H1 (cell line): Measurements from ENCODE around the gene DSP. TPM values are rescaled to one million over a fixed set of nuclear protein-coding genes. Genes with fewer than 3 reads are reported as not detected.
A peak's percentile ranks its signal among the peaks of the same experiment; 100 is the strongest.

ENCODE experiments used
- CTCF ChIA-PET: fragments of 300-600 bp; sonication (Branson Sonifier 250); formaldehyde crosslinking; loops from one replicate; lab custom pipeline; 2021; ENCODE audit not compliant: partially characterized antibody; lab: Charles Lee
- POLR2A ChIA-PET: fragments of 300-600 bp; sonication (Branson Sonifier 250); formaldehyde crosslinking; loops from one replicate; lab custom pipeline; 2021; ENCODE audit warnings: inconsistent platforms; ENCODE audit not compliant: partially characterized antibody; lab: Charles Lee
- DNase-seq, 2 experiments: peaks; one replicate each; pipeline versions ENCODE4 v3.0.0 to v3.0.0-alpha.2; 2010 to 2022; ENCODE audit warnings: low spot score in 2 of 2, low read depth in 1 of 2, mixed read lengths in 1 of 2
- FAIRE-seq: peaks from 2 replicates; lab custom pipeline; 2011; peaks lifted over from hg19 to GRCh38; lab: Jason Lieb, UNC
- H2AFZ ChIP-seq: 2 replicates; pipeline ENCODE4 v1.8.1; 2012; ENCODE audit warnings: low read length, inconsistent platforms
- H2AK5ac ChIP-seq: 2 replicates; pipeline ENCODE4 v1.6.1; 2013; ENCODE audit warnings: low read depth, low read length
- H2BK120ac ChIP-seq: replicated peaks from 2 replicates; pipeline ENCODE3; 2013; ENCODE audit warnings: low read depth, low read length, inconsistent platforms
- H2BK12ac ChIP-seq: 2 replicates; pipeline ENCODE4 v1.6.1; 2013; ENCODE audit warnings: low read depth, low read length
- H2BK15ac ChIP-seq: 2 replicates; pipeline ENCODE4 v1.6.1; 2013; ENCODE audit warnings: low read length
- H2BK20ac ChIP-seq: 2 replicates; pipeline ENCODE4 v1.6.1; 2013; ENCODE audit warnings: low read length
- H2BK5ac ChIP-seq: 2 replicates; pipeline ENCODE4 v1.6.1; 2013; ENCODE audit warnings: low read depth, low read length
- H3K14ac ChIP-seq: 2 replicates; pipeline ENCODE4 v1.6.1; 2013; ENCODE audit warnings: inconsistent platforms; ENCODE audit not compliant: insufficient read length
- H3K18ac ChIP-seq: 2 replicates; pipeline ENCODE4 v1.6.1; 2013; ENCODE audit warnings: low read length; ENCODE audit errors: extremely low read depth
- H3K23ac ChIP-seq: 2 replicates; pipeline ENCODE4 v1.6.1; 2013; ENCODE audit warnings: inconsistent platforms; ENCODE audit not compliant: insufficient read length
- H3K23me2 ChIP-seq: 2 replicates; pipeline ENCODE4 v1.6.1; 2013; ENCODE audit warnings: low read depth, low read length
- H3K27ac ChIP-seq: 2 replicates; pipeline ENCODE4 v1.6.1; 2011; ENCODE audit warnings: low read depth, low read length, inconsistent platforms
- H3K27me3 ChIP-seq, 4 experiments: replicated peaks in 1 of 4; 1 replicate in 1 of 4; 2 replicates in 3 of 4; pipeline versions ENCODE4 v1.6.1 to v1.8.1; 2011 to 2013; ENCODE audit warnings: low read length in 3 of 4, mild to moderate bottlenecking in 3 of 4, inconsistent platforms in 2 of 4, mixed read lengths in 2 of 4, moderate library complexity in 1 of 4; ENCODE audit not compliant: control insufficient read depth in 3 of 4, insufficient read depth in 3 of 4; ENCODE audit errors: extremely low read depth in 1 of 4
- H3K36me3 ChIP-seq, 4 experiments: 2 replicates each; pipeline versions ENCODE4 v1.6.1 to v1.8.1; 2011 to 2013; ENCODE audit warnings: mild to moderate bottlenecking in 4 of 4, low read length in 3 of 4, moderate library complexity in 2 of 4, control low read depth in 1 of 4, inconsistent platforms in 1 of 4; ENCODE audit not compliant: insufficient read depth in 4 of 4, control insufficient read depth in 2 of 4
- H3K4ac ChIP-seq: replicated peaks from 2 replicates; pipeline ENCODE3; 2013; ENCODE audit warnings: low read length, low read depth, mixed read lengths, inconsistent platforms; ENCODE audit not compliant: insufficient read length
- H3K4me1 ChIP-seq, 4 experiments: replicated peaks in 1 of 4; 1 replicate in 1 of 4; 2 replicates in 3 of 4; pipeline versions ENCODE4 v1.6.1 to v1.8.1; 2011 to 2013; ENCODE audit warnings: low read length in 3 of 4, inconsistent platforms in 2 of 4, mixed read lengths in 1 of 4; ENCODE audit not compliant: insufficient read depth in 4 of 4, control insufficient read depth in 3 of 4
- H3K4me2 ChIP-seq, 2 experiments: 2 replicates each; pipeline versions ENCODE4 v1.6.1 to v1.8.1; 2011 to 2013; ENCODE audit warnings: low read depth in 2 of 2, low read length in 2 of 2, control low read depth in 1 of 2, inconsistent platforms in 1 of 2, mild to moderate bottlenecking in 1 of 2; ENCODE audit not compliant: insufficient read depth in 1 of 2
- H3K4me3 ChIP-seq, 4 experiments: fragments of 200-600, 300-600 bp in 1 of 4; sonication (generic), shearing (Covaris generic), sonication (Bioruptor Twin) in 1 of 4; 2 replicates each; pipeline versions ENCODE4 v1.5.1 to v1.8.1; 2011 to 2016; ENCODE audit warnings: low read length in 4 of 4, low read depth in 3 of 4, control low read depth in 2 of 4, inconsistent platforms in 2 of 4, mild to moderate bottlenecking in 2 of 4, mixed read lengths in 1 of 4, moderate library complexity in 1 of 4; ENCODE audit not compliant: insufficient read depth in 2 of 4; ENCODE audit errors: extremely low read depth in 1 of 4
- H3K56ac ChIP-seq: replicated peaks from 2 replicates; pipeline ENCODE3; 2013; ENCODE audit warnings: low read depth, mild to moderate bottlenecking, mixed read lengths, low read length, inconsistent platforms; ENCODE audit not compliant: insufficient read length
- H3K79me1 ChIP-seq: 2 replicates; pipeline ENCODE4 v1.6.1; 2013; ENCODE audit warnings: low read depth, low read length, control low read depth
- H3K79me2 ChIP-seq, 2 experiments: 2 replicates each; pipeline versions ENCODE4 v1.6.1 to v1.8.1; 2012 to 2013; ENCODE audit warnings: low read length in 2 of 2, mild to moderate bottlenecking in 2 of 2, inconsistent platforms in 1 of 2; ENCODE audit not compliant: insufficient read depth in 2 of 2, control insufficient read depth in 1 of 2
- H3K9ac ChIP-seq, 4 experiments: replicated peaks in 1 of 4; 1 replicate in 1 of 4; 2 replicates in 3 of 4; pipeline versions ENCODE4 v1.6.1 to v1.8.1; 2011 to 2013; ENCODE audit warnings: low read depth in 3 of 4, low read length in 3 of 4, control low read depth in 2 of 4, mild to moderate bottlenecking in 2 of 4, moderate library complexity in 2 of 4, inconsistent platforms in 1 of 4; ENCODE audit errors: extremely low read depth in 1 of 4
- H3K9me3 ChIP-seq, 2 experiments: 2 replicates each; pipeline versions ENCODE4 v1.6.1 to v1.8.1; 2012 to 2013; ENCODE audit warnings: mild to moderate bottlenecking in 2 of 2, moderate library complexity in 2 of 2, control low read depth in 1 of 2, inconsistent platforms in 1 of 2, low read depth in 1 of 2, low read length in 1 of 2, mixed read lengths in 1 of 2; ENCODE audit not compliant: insufficient read depth in 2 of 2
- H4K20me1 ChIP-seq, 2 experiments: replicated peaks in 1 of 2; 2 replicates each; pipeline versions ENCODE3 to v1.8.1; 2011 to 2013; ENCODE audit warnings: inconsistent platforms in 2 of 2, low read length in 2 of 2, mild to moderate bottlenecking in 1 of 2; ENCODE audit not compliant: insufficient read depth in 2 of 2, control insufficient read depth in 1 of 2
- H4K5ac ChIP-seq: 2 replicates; pipeline ENCODE4 v1.6.1; 2013; ENCODE audit warnings: low read length, low read depth, mixed read lengths, inconsistent platforms; ENCODE audit not compliant: insufficient read length
- H4K8ac ChIP-seq: 2 replicates; pipeline ENCODE4 v1.8.0; 2013; ENCODE audit warnings: mild to moderate bottlenecking, moderate library complexity, low read length, inconsistent platforms; ENCODE audit not compliant: insufficient read depth; ENCODE audit errors: extremely low read depth
- H4K91ac ChIP-seq: replicated peaks from 2 replicates; pipeline ENCODE3; 2013; ENCODE audit warnings: low read length, mixed read lengths, inconsistent platforms; ENCODE audit not compliant: insufficient read length
- RFX5 ChIP-seq: IDR thresholded peaks from 2 replicates; pipeline ENCODE4 v1.6.1; 2011; ENCODE audit warnings: low read depth, low read length, improper control_type of control experiment, borderline replicate concordance
- RXRA ChIP-seq: IDR thresholded peaks from 2 replicates; pipeline ENCODE4 v1.6.1; 2011; ENCODE audit warnings: low read depth, mild to moderate bottlenecking, low read length, moderate library complexity; ENCODE audit not compliant: insufficient read depth
- TAF1 ChIP-seq: IDR thresholded peaks from 2 replicates; pipeline ENCODE4 v1.6.1; 2011; ENCODE audit warnings: mild to moderate bottlenecking, low read depth, low read length
- TAF7 ChIP-seq: optimal IDR thresholded peaks from 2 replicates; pipeline ENCODE3; 2011; ENCODE audit warnings: low read depth, mild to moderate bottlenecking, inconsistent platforms, low read length, moderate library complexity, borderline replicate concordance
- WGBS, 2 experiments: shearing (Covaris generic) in 1 of 2; methylation state at CpG; one replicate each; pipeline versions ENCODE4 v1.1.6 to v1.1.7; 2013 to 2015; ENCODE audit warnings: low lambda C conversion rate in 2 of 2, mixed read lengths in 2 of 2, inconsistent platforms in 1 of 2, low coverage in 1 of 2, missing lambda C conversion rate in 1 of 2; ENCODE audit not compliant: insufficient replicate concordance in 2 of 2, insufficient coverage in 1 of 2, insufficient read length in 1 of 2; ENCODE audit errors: extremely low coverage in 1 of 2, missing lambda C conversion rate in 1 of 2; 5-methylcytosine and 5-hydroxymethylcytosine counted together
- polyA plus RNA-seq, 7 experiments: library from polyadenylated mRNA; depleted of rRNA in 3 of 7; stranded (reverse) in 5 of 7; unstranded in 2 of 7; fragments of >200 nt in 5 of 7; fragments of 200-250 nt in 2 of 7; gene quantifications; 1 replicate in 5 of 7; 2 replicates in 1 of 7; 4 replicates in 1 of 7; pipeline versions ENCODE4 v1.2.1 to v1.2.3, GENCODE V29; 2011 to 2013; ENCODE audit warnings: missing spikeins in 2 of 7, mixed read lengths in 2 of 7
- total RNA-seq: library from RNA; stranded (reverse); fragmentation: NEBNext Ultra II Directional; extraction: Animal tissue kit (Norgen Biotek cat#: 25700); gene quantifications from 2 replicates; pipeline ENCODE4 v1.2.1, GENCODE V29; 2021

DSP gene
- total and polyA plus RNA-seq, 2 of the 8 experiments (the other 6 are each of a cell fraction or from before 2014, with no cell fraction given), result 14.3 to 48.5 TPM

DNA sequence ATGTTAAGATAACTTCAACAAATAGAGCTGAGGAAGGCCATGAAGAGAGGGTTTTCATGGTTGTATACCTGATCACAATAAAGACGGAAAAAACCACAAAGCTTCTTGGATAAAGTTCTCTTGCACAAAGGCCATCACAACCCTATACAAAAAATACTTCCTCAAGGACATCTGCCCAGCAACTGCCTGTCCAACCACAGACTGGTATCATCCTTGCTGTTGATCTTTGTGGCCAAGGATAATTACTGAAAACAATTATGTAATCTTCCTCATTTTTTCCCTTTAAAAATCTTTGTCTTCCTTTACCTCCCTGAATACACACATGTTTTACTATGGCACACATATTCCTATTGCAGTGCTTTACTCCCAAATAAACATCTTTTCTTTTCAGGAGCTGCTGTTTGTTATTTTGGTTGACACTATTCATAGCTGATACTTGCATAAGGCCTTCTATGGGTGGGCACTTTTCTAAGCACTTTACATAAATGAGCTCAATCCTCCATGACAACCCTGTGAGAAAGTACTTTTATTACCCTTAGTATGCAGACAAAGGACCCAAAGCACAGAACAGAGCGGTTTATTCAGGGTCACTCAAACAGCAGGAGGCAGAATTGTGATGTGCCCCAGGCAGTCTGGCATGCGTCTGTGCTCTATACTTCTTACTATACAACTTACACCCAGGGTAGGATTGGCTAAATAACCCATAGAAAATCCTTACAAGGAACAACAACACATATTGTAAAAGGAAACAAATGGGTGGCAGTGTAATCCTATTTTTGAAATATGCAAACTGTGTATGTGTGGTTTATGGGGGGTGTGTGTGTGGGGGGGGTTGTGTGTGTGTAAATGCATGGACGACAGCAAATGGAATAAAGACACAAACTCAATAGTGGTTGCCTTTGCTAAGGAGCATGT is 83.6 kb downstream of the DSP start:
- Histone ChIP-seq H4K20me1 (no peaks in the 10 kb centered on the region), H3K14ac (no peak overlapping the region), H3K9ac (no peak overlapping the region), H3K4ac (no peak overlapping the region), H3K18ac (no peak overlapping the region), H3K4me1 (peaks cover 0 to 5% (median 0%) of the 10 kb centered on the region in 4 experiments; a peak in 2 of 7 replicates), H2AK5ac (no peak overlapping the region), H4K8ac (no peak overlapping the region), H2AFZ (no peak overlapping the region), H3K79me1 (no peaks in the 10 kb centered on the region), H3K56ac (no peak overlapping the region), H4K5ac (no peak overlapping the region), H2BK120ac (no peak overlapping the region), H2BK15ac (no peak overlapping the region), H3K27ac (no peak overlapping the region), H3K79me2 (no peaks in the 10 kb centered on the region), H3K23ac (no peak overlapping the region), H4K91ac (no peak overlapping the region), H3K27me3 (peaks cover 0 to 2% (median 0%) of the 10 kb centered on the region in 4 experiments; a peak in 1 of 7 replicates), H2BK12ac (no peak overlapping the region), H2BK5ac (no peak overlapping the region), H3K23me2 (no peaks in the 10 kb centered on the region; the same call in 1 of the 2 replicates), H3K4me3 (no peak overlapping the region), H2BK20ac (no peak overlapping the region), H3K36me3 (no peaks in the 10 kb centered on the region), H3K4me2 (peak overlapping the region in 1 of 2 experiments; percentile 17; a peak in 1 of 4 replicates), H3K9me3 (no peaks in the 10 kb centered on the region)
- ChIA-PET POLR2A (no interaction called here), CTCF (interaction anchor here (2.5 kb wide), 1 partner anchor 9 kb away, joined by 23 read pairs; no protein-coding TSS in a partner anchor)
- TF ChIP-seq RFX5 (peak; percentile 66; the same call in 1 of the 2 replicates), TAF1 (no peak), RXRA (no peak), TAF7 (no peak)
- DNase-seq, result no peak
- FAIRE-seq, result no peak
- 48% methylated on average over 4 of the region's 4 CpGs; no CpG with 5 or more reads in 1 of the 2 experiments for WGBS, 2 experiments
